Urothelium cell line (cell line): ENCODE measurements around the gene MKS1.
A peak's percentile ranks its signal among the peaks of the same experiment; 100 is the strongest.

Source experiments
- DNase-seq: peaks from one replicate; pipeline ENCODE4 v3.0.0; 2011; ENCODE audit warnings: low spot score, mixed read lengths
- FAIRE-seq: peaks from 2 replicates; lab custom pipeline; 2011; peaks lifted over from hg19 to GRCh38; lab: Jason Lieb, UNC

The MKS1 gene

GRCh38 chr17:58205936-58206335 lies 13.1 kb downstream of the MKS1 start:
- FAIRE-seq, result no peak

DNA sequence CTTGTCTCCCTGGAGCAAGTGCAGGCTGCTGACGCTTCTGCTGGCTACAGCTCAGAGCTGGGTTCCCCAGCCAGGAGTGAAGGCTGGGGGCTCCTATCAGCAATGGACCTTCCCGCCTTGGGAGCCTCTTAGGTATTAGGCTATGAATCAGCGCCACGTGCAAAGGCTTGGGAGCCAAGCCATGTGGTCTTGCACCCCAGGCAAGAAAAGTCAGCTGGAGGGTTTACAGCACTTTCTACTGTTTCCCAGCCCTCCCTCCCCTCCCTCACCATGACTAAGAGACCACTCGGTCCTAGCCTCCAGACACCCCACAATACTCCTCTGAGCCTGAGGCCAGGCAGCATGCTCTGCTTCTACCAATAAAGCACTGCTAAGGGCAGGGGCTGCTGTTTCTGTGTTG lies 14.3 kb downstream of the MKS1 start:
- no peak for DNase-seq
- no peak for FAIRE-seq

More at GRCh38 chr17:58205936-58206335, 13.1 kb downstream of the MKS1 start:
- no peak for DNase-seq

DNA sequence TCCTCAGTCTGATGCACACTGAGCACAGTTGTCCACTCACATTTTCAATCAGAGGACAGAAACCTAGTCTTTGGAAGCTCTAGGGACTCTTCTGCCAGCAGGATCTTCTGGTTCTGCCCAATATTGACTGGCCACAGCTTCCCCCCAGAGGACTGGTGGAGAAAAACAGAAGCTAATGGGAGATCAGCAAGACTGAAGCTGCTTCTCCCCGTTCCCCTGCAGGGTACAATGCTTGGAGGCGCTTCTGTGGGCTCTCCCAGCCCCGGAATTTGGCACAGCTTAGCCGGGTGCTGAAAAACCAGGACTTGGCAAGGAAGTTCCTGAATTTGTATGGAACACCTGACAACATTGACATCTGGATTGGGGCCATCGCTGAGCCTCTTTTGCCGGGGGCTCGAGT lies 16.2 kb downstream of the MKS1 start:
- no peak for DNase-seq
- FAIRE-seq, result peak; percentile 30

- peak; percentile 76 for FAIRE-seq
These were observed 18.9 kb downstream of the MKS1 start for GRCh38 chr17:58200024-58200633.

DNA sequence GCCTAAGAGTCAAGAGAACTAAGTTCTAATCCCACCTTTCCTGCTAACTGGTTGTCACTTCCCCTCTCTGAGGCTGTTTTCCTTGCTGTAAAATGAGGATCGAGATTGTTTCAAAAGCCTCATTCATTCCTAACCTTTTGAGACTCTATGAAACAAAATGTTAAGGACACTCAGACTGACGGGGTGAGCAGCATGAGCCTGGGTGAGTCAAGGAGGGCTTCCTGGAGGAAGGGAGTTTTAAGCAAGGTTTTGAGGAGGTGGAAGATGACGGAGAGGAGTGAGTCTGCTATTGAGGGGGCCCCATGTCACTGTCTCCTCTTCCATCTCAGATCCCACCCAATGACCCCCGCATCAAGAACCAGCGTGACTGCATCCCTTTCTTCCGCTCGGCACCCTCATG lies 22.4 kb downstream of the MKS1 start:
- no peak for DNase-seq
- FAIRE-seq, result no peak

More at GRCh38 chr17:58200024-58200633, 18.9 kb downstream of the MKS1 start:
- DNase-seq, result peak; percentile 78

GRCh38 chr17:58195518-58196123 lies 23.4 kb downstream of the MKS1 start:
- peak; percentile 79 for FAIRE-seq
- DNase-seq, result no peak

- FAIRE-seq (peak; percentile 23), DNase-seq (no peak)
These were observed 25.3 kb downstream of the MKS1 start for GRCh38 chr17:58193641-58194255.

DNA sequence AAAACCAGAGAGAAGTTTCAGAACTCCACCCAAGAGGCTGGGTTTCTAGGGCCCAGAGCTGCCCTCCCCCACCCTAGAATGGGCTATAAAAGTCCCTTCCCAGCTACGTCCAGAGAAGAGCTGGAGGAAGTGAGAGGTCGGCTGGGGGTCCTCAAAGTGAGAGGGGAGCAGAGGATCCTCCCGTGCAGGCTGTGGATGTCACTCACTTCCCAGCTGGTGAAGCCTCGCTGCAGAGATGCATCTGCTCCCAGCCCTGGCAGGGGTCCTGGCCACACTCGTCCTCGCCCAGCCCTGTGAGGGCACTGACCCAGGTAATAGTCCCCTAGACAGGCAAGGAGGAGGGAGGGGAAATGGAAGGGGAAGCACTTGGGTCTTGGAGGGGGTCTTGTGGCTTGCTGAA lies 26.4 kb downstream of the MKS1 start, which contains the start of gene EPX:
EPX (plus strand) TSS at position 115 of the 400 bp plus-strand sequence; CDS start at position 236, 121 bp downstream.
- no peak for DNase-seq
- FAIRE-seq, result no peak

DNA sequence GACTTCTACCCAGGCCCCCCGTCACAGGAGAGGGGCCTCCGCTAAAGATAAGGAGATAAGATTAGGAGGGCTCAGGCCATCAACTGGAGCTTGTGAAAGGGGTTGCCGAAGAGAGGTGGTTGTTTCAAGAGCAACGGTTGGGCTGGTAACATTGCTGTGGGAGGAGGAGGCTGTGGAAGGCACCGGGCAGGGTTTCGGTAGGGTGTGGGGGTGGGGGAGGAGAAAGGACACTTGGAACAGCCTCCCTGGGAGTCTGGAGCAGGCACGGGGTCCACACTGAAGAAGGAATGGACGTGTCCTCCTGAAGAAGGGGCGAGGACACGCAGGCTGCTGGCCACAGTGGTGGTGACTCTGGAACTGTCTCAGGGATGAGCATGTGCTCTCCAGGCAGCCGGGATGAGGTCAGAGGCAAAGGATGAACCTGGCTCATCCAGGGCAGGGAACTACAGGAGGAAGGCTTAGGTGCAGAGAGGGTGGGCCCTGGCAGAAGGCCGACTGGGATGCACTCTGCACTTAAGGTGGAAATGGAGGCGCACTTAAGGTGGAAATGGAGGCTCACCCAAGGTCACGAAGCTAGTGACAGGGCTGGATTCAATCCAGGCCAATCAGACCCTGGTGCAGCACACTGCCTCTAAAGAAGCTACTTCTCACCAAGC lies 27.7 kb downstream of the MKS1 start:
- DNase-seq, result peak; percentile 56
- peak; percentile 46 for FAIRE-seq

GRCh38 chr17:58189436-58190146 lies 29.5 kb downstream of the MKS1 start:
- peak; percentile 92 for FAIRE-seq
- peak; percentile 97 for DNase-seq

DNA sequence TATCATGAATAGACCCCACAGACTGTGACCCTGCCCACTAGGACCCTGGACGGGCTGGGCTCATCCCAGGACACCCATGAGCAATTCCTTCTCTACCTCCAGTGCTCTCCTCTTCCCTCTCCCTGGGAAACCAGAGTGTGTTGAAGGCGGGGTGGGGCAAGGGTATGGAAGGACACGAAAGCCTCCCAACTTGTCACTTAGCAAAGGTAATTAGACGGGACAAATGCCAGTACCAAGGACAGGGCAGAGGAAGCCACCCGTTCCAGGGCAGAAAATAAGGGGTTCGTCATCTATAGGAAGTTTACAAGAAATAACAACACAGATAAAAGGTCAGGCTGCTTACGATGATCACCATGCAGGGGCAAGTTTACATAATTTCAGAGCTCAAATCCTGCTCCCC lies 31.4 kb downstream of the MKS1 start:
- DNase-seq, result no peak
- FAIRE-seq, result no peak

- no peak for DNase-seq
- peak; percentile 69 for FAIRE-seq
These were observed 32.0 kb downstream of the MKS1 start for GRCh38 chr17:58187063-58187462.

GRCh38 chr17:58186591-58186990 lies 32.5 kb downstream of the MKS1 start:
- DNase-seq, result no peak
- FAIRE-seq, result no peak

- FAIRE-seq, result peak; percentile 61
- no peak for DNase-seq
These were observed 33.9 kb downstream of the MKS1 start for GRCh38 chr17:58184986-58185761.

GRCh38 chr17:58184308-58184985 lies 34.6 kb downstream of the MKS1 start:
- FAIRE-seq, result peak; percentile 77

GRCh38 chr17:58183514-58183913 lies 35.5 kb downstream of the MKS1 start:
- no peak for DNase-seq
- no peak for FAIRE-seq

More at GRCh38 chr17:58184308-58184985, 34.6 kb downstream of the MKS1 start:
- DNase-seq, result peak; percentile 85

DNA sequence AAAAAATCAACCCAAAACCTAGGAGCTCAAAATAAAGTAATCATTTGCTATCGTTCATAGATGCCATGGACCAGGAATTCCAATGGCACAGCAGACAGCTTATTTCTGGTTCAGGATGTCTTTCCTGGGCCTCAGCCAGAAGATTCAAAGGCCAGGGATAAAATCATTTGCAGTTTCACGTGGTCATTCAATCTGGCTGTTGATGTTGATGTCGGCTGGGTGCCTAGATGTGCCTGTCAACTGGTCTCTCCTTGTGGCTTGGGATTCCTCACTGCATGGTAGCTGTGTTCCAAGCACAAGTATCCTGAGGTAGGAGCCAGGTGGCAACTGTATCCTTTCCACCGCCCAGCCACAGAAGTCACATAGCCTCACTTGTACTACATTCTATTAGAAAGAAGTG lies 37.3 kb downstream of the MKS1 start:
- DNase-seq, result no peak
- no peak for FAIRE-seq

- no peak for DNase-seq
These were observed 42.9 kb downstream of the MKS1 start for GRCh38 chr17:58176200-58176599.

DNA sequence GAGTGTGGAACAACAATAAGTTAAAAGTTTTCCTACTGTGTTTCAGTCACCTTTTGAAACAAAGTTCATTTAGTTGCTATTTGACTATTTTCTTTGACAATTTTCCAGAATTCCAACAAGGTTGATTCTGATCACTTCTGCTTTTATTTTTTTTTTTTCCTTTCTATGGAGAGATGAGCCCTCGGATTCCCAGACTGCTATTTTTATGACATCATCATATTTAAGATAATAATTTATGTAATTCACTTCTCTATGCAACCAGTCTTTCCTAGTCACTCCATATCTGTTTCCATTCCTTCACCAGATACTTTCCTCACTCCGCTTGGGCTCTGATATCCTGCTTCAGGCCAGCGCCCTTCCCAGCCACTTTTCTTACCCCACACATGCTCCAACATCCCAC lies 44.2 kb downstream of the MKS1 start:
- DNase-seq (no peak), FAIRE-seq (no peak)

More at GRCh38 chr17:58176200-58176599, 42.9 kb downstream of the MKS1 start:
- FAIRE-seq, result no peak
